DMS79 treated with DMSO at 0.1 percent for 48 hours (cell line): Measurements from ENCODE around the gene FRYL.
A peak's percentile ranks its signal among the peaks of the same experiment; 100 is the strongest.

Source experiments
- DNase-seq: peaks from one replicate; lab custom pipeline; 2025; lab: John Stamatoyannopoulos, UW

The FRYL gene

DNA sequence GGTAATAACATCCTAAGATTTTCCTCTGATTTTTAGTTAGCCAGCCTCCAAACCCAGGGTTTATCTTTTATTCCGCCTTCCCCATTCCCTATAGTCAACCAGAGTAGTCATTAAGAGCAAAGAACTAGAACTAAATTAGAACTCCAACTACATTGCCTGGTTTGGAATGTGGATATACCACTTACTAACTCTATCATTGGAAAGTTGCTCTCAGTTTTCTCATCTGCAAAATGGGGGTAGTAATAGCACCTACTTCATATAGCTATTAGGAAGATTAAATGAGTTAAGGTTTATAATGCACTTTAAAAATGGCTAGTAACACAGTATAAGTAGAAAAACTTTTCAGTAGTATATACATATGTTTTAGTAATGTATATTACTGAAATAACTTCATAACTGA is 226.4 kb downstream of the FRYL start:
- DNase-seq: no peak

DNA sequence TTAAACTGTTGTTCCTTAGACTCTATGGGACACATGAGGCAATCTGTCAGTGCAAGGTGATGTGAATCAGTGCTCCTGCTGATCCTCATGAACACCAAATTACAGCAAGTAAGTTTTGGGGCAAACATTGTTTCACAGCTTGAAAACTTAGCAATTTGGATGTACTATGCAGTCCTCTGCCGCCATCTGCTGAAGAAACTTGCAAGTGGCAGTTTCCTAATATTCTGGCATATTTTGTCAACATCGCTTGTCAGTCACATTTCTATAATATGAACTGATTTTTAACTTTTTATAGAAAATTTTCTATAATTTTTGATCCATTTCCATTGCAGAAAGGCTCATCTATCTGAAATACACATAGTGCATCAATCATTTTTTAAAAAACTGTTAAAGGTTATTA is 233.7 kb downstream of the FRYL start:
- DNase-seq: no peak

DNA sequence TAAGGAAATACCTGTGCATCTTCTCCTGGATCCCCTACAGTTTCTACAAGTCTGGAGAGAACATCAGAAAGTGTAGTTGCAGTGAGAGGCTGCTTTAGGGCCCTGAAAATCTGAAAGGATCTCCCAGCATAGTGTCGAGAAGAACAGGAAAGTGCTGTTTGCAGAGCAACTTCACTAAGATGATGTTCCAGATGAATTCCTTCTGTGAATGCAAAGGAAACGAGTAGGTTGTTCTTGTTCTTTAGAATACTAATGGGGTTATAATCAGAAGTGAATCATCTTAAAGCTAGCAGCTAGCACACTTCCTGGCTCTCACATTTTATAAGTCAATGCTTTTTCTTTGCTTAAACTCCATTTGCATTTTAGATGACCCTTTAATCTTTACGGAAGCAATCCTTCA is 236.3 kb downstream of the FRYL start:
- peak; percentile 2 for DNase-seq

DNA sequence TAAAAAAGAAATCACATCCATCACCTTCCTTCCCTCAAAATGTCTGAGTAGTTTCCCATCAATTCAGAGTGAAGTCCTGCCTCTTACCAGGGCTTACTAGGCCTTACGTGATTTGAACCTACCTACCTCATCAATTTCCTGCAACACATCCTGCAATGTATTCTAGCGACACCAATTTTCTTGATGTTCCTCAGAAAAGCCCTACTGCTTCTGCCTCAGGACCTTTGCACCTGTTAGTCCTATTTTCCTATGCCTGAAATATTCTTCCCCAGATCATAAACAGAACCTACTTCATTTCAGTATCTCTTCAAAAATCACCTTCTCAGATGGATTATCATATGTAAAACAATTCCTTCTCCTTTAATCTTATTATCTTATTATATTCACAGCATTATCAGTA is 237.2 kb downstream of the FRYL start:
- DNase-seq: no peak

DNA sequence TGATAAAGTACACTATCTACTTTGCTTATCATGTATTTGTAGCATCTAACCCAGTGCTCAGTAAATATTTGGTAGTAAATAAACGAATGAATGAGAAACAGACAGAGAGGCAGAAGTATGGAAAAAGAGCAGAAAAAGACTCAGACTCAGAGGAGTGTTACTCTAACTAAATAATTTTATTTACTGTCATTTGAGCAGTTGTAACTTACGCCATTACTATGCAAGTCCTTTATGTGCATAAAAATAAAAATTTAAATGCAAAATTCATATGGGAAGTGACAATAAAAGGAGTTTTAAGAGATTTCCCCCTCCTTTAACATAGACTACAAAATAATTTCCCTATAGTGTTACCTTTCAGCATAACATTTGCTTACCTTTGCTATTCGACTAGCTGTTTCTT is 240.5 kb downstream of the FRYL start:
- DNase-seq: no peak

DNA sequence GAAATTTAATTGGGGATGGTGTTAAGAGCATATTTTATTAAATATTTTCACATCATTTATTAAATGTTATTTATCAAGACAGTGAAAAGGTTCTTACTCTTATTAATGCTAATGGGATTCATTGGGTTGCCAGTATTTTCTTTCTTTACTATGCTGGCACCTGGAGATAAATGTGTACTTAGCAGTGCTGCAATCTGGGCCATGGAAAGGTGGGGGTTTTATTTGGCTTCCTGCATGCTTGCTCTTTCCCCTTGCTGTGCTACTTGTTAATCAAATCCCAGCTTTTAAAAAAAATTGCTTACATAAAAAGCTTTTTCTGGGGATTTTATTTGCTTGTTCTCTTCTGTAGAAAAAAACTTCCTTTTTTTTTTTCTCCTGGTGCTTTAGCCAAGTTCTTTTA is 241.7 kb downstream of the FRYL start:
- DNase-seq: no peak

DNA sequence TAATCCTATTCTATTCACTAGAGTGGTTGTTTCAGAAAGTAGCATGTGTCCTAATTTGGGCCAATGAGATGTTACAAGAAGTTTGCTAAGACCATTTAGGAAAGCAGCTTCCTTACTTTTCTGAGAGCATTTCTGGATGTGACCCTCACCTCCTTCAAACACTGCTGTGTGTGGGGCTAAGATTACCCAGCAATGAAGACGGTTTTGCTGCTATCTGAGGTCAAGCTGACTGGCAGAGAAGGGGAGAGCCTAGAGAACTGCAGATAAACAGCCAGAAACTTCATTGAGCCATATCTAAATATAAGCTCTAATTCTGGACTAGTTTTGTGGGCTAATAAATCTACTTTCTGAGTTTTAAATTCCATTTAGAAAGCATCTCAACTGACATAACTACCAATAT is 253.7 kb downstream of the FRYL start:
- DNase-seq: no peak

DNA sequence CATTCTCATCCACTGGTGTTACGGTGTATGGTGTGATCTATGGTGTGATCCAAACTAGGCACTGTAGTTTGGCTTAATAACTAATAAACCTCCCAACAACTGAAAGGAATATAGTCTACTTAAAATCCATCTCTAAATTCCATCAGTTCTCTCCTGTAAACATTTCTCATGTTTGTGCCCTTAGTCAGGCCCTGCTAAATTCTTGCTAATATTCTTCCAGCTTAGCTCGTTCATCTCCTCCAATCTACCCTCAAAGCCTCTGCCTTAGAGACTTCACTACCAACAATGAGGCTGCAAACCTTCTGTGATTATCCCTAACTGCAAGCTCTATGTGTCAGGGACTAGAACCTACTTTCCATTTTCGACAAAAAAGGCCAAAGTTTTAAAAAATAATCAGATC is 261.9 kb downstream of the FRYL start:
- DNase-seq: no peak

DNA sequence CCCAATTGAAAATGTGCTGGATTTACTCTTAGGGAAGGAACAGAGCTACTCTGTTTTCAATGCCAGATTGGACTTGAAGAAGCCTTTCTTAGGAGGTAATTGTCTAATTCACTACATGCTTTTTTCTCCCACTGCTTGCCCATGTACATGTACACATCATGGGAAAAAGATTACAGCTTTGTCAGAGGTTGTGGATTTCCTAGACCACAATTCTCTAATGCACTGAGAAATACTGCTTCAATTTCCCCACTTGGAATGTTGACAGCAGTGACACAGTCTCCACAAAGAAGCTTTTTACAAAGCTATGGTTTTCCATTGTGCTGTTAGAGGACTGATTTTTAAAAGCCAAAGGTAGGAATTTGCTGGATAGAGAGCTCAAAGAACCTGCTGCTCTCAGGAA is 270.5 kb downstream of the FRYL start:
- no peak for DNase-seq

DNA sequence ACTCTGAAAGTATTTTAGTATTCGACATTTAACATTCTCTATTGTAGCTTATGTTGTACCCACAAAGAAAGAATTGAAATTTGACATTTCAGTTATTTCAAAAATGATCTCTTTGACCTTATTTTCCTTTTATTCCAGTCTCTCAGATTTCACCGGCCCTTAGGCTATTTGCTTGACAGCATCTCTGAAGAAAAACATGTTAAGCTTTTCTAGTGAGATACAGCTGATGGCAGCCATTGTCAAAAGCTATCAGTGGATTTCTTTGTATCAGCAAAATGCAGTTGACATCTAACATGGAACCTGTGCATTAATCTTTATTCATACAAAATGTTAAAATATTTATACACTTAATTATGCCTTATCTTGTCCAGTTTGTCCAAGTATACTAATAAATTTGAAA is 273.4 kb downstream of the FRYL start:
- no peak for DNase-seq

DNA sequence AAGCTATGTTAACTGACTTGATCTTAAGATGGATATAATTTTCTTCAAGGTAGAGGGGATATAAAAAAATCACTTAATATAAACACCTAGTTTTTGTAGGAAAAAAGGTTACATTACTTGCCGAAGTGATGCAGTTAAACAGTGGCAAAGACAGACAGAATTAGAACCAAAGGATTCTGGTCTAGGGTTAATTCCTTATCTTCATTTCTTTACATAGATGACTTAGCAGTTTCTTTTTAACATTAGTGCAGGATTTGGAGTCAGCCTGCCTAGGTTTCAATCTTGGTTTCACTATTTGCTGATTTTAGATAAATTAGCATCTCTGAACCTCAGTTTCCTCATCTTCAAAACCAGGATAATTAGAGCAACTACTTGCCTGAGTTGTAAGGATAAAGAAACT is 275.7 kb downstream of the FRYL start:
- no peak for DNase-seq

DNA sequence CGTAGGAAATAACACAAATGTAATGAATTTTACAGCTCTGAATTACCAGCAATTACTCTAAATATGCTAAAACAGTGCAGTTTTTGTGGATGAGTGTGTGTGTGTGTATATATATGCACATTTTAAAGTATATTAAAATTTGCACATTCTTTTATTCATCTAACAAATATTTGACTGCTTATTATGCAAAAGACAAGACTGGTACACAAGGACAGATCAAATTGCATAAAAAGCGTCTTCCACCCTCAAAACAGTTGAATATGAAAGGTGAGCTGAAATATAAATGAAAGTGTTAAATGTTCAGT is 276.1 kb downstream of the FRYL start:
- no peak for DNase-seq

DNA sequence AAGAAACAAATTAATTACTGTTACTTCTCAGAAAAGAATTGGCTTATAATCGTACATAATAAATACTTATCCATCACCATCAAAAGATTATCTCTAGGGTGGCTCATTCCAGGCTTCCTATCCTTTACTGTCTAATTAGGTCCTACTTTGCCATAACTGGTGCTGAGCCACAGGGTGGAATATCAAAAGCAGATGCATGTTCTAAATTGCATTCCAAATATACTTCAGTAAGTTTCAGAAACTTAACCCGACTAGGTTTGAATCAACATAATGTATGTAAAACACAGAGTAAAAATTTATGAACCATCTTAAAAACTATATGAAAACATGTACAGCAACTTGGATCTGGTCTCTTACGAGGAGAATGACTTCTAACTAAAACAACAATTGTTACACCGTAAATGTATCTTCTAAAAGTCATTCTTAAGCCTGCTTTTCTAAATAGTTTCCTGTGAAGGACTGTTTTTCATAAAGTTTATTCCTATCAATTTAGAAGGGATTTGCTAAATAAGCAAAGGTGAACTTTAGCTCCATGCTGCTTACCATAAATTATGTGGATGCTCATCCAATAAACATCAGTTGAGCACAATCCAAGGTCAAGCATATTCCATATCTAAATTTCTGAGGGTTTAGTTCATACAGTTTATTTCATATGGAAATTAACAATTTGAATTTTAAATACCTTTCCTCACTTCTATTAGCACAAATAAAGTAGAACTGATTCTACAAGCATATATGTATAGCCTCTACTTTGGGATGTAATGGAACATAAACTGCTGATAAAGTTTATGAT is 276.6 kb downstream of the FRYL start:
- DNase-seq: no peak

DNA sequence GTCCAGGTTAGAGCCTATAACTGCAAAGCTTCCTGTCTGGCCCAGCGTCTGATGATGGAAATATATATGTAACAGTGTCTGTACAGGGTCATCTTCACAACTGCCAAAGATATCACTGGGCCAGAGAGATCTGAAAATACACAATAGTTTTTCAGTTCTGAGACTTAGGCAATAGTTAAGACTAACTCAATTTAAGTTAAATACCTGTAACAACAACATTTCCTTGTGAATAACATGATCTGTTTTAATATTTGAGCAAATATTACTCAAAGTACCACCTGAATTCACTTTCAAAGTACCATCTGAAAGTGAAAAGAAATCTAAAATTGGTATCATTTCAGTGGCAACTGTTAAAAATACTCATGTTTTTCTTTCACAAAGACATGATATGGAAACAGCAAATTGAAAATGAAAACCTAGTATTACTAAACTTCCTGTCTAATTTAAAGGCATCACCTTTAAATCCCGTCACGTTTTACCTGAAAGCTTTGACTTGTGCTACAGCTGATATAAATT is 280.5 kb downstream of the FRYL start:
- no peak for DNase-seq

DNA sequence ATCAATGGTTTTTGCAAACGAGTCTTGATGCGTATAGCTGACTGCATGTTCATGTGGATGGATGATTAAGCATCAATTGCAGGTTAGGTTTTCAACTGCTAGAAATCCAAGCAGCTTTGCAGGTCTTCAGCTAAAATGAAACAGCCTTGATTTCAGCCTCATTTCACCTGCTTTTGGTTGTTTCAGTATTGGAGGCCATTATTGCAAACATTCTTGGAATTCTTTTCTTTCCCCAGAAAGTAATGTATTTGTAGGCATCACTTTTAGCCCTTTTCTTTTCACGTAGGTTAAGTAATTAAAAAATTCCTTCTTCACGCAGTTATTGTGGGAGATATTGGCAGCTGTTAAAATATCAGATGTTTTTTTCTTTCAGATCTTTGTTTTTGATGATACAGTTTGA is 281.2 kb downstream of the FRYL start:
- DNase-seq: no peak

DNA sequence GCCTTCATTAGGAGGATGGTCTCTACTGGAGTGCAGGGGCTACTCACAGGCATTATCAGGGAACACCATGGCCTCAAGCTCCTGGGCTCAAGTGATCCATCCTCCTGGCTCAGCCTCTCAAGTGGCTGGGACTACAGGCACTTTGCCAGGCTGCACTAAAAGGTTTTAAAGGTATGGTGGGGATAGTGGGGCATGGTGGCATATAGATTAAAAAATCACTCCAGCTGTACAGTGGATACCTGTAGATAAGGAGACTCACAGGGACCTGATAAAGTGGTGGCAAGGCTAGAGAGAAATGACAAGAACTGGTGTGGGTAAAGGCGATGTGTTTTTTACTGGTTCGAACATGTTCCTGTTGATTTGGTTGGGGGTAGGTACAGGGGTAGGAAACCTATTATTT is 284.1 kb downstream of the FRYL start:
- DNase-seq: no peak

DNA sequence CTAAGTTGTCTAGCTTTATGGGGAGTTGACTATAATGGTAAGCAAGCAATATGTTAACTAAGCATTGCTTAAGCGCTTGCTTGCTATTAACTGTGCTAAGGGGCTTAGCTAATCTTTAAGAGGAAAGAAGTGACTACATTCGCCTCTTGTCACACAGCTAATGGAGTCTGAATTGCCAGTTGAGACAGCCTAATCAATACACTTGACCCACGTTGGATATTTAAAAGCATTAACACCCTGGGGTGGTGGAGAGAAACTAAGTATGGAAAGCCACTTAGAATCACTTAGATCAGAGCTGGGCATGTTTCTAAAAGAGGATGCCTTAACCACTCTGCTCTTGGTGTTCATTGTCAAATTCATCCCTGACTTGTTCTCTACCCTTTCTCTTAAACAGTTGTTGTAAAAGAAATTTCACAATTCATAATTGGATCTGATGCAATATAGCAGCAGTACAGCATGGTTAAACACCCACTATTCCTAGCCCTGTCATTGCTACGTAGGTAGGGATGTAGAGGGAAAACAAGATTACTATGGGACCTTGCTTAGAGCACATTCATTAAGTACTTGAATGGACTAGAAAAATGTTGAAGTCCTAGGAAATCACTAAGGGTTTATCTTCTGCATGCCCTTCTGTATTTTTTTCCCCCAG is 286.5 kb downstream of the FRYL start:
- DNase-seq: peak; percentile 48

DNA sequence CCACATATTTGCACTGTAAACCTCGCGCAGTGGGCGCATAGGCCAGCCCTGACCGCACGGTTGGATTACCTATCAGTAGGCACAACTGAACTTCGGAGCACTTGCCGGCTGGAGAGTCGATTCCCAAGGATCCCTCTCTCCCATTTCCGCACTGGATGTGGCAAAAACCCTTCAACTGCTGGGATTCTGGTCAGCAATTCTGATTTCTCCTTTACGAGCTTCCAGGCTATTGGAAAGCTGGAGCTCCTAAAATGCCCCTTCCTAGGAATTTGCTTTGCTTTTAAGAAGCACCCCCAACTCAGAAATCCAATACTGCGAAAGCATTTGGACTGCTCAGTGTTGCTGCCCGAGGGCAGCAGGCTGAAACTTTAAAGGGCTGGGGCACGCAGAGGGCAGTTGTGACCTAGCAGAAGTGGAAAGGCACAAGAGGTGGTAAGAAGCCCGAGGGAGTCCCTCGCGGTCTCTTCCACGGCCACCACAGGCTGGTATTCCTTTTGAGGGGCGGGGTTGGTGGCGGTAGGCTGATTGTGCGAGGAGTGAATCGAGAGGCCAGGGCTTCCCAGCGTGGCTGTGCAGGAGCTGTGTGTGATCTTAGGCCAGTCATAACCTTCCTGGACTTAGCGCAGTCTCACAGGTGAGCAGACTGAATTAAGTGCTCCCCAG is 288.4 kb downstream of the FRYL start:
- DNase-seq: no peak

DNA sequence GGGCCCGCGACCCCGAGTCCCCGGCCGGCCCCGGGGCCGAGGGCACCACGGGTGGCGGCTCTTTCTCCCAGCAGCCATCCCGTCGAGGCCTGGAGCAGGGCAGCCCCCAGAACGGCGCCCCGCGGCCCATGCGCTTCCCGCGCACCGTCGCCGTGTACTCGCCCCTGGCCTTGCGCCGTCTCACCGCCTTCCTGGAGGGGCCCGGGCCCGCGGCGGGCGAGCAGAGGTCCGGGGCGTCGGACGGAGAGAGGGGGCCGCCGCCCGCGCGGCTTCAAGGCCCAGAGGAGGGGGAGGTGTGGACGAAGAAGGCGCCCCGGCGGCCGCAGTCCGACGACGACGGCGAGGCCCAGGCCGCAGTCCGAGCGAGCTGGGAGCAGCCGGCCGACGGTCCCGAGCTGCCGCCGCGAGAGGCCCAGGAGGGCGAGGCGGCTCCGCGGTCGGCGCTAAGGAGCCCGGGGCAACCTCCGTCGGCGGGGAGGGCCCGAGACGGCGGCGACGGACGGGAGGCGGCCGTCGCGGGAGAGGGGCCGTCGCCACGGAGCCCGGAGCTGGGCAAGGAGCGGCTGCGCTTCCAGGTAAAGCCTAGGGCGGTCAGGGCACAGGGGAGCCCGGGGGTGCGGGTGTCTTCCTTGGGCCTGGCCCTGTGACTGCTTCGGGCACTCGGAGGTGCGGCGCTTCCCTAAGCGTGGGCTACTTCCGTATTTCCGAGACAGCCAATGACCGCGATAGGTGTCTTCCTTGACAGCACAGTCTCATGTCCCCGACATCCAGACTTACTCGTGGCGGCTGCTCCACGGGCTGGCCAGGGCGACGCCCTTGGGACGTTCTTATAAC is 289.2 kb downstream of the FRYL start:
- DNase-seq: no peak

DNA sequence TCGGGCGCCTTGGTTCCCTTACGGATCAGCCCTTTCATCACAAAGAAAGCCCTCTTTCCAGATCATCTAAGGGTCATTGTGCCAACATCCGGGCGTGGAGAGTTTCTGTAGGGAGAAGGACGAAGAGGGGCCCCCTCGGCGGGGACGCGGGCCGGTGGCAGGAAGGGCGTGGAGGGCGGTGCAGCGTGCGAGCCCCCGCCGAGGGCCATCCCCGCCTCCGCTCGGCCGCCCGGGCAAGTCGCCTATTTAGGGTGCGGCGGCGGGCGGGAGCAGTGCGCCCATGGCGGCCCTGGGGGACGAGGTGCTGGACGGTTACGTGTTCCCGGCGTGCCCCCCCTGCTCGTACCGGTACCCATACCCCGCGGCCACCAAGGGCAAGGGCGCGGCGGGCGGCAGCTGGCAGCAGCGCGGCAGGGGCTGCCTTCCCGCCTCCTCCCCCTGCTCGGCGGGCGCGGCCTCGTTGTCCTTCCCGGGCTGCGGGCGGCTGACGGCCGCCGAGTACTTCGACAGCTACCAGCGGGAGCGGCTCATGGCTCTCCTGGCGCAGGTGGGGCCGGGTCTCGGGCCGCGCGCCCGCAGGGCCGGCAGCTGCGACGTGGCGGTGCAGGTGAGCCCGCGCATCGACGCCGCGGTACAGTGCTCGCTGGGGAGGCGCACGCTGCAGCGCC is 289.9 kb downstream of the FRYL start, which contains the start of gene ZAR1:
Gene ZAR1, plus strand, starts transcription at position 241 of the 668 bp plus-strand sequence. Its CDS starts 40 bp downstream, at position 281.
- DNase-seq: no peak

DNA sequence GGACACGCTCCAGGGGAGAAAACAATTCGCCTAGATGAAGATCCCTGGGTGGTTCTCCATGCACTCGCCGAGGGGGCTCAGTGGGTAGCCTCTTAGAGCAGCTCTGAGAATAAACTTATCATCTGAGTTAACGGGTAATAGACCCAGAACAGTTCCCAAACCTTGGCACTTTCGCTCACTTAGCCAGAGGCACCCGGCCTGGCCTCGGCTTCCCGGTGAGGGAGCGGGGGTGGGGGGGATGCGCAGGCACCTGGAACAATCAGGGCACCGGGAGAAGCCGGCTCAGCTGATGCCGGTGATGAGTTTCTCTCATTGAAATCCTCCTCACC is 290.4 kb downstream of the FRYL start:
- DNase-seq: no peak
